IMR-90 (cell line): ENCODE measurements around the gene CCDC102B. TPM values are rescaled to one million over a fixed set of nuclear protein-coding genes. Genes with fewer than 3 reads are reported as not detected.
"Not testable (repeated sequence)": the region's sequence is repeated elsewhere in the genome, so short reads cannot be mapped to it uniquely, and the experiment has no call there.

Experiments used
- ATAC-seq: fragments of 200-7000 bp; cut with Tn5 transposase; 2 replicates; pipeline ENCODE4 v1.9.1; 2020; ENCODE audit warnings: low read depth, mild to moderate bottlenecking, moderate library complexity
- BruUV-seq: library from RNA; stranded (reverse); fragments of 400-500 nt; replicated peaks from 2 replicates; lab custom pipeline; 2021; lab: Mats Ljungman, UMichigan
- CTCF ChIA-PET: fragments of 300-600 bp; formaldehyde crosslinking; extraction: SDS; loops from one replicate; lab custom pipeline; 2021; ENCODE audit warnings: antibody characterized with exemption; lab: Yijun Ruan, JAX
- POLR2A ChIA-PET: fragments of 300-600 bp; sonication (Branson Sonifier 250); formaldehyde crosslinking; loops from one replicate; lab custom pipeline; 2022; ENCODE audit warnings: antibody characterized with exemption; ENCODE audit not compliant: unreplicated experiment; lab: Charles Lee
- DNase-seq: peaks from one replicate; pipeline ENCODE4 v3.0.0; 2013
- H2AFZ ChIP-seq: replicated peaks from 2 replicates; pipeline ENCODE3; 2013; ENCODE audit warnings: low read length, mild to moderate bottlenecking; ENCODE audit not compliant: poor library complexity
- H2AK5ac ChIP-seq: 2 replicates; pipeline ENCODE4 v1.6.1; 2013; ENCODE audit warnings: low read depth, low read length, inconsistent platforms
- H2AK9ac ChIP-seq: replicated peaks from 2 replicates; pipeline ENCODE3; 2013; ENCODE audit warnings: mild to moderate bottlenecking, low read depth, low read length, moderate library complexity; ENCODE audit not compliant: poor library complexity
- H2BK120ac ChIP-seq: 2 replicates; pipeline ENCODE4 v1.6.1; 2013; ENCODE audit warnings: low read depth, low read length, inconsistent platforms
- H2BK15ac ChIP-seq: 3 replicates; pipeline ENCODE4 v1.6.1; 2013; ENCODE audit warnings: low read depth, low read length, inconsistent platforms
- H2BK20ac ChIP-seq: 2 replicates; pipeline ENCODE4 v1.6.1; 2013; ENCODE audit warnings: low read depth, mild to moderate bottlenecking, inconsistent platforms, low read length, moderate library complexity
- H2BK5ac ChIP-seq: 2 replicates; pipeline ENCODE4 v1.6.1; 2013; ENCODE audit warnings: mild to moderate bottlenecking, low read depth, low read length, inconsistent platforms; ENCODE audit not compliant: poor library complexity, severe bottlenecking
- H3K14ac ChIP-seq: replicated peaks from 2 replicates; pipeline ENCODE4 v1.6.1; 2013; ENCODE audit warnings: low read depth, low read length, inconsistent platforms
- H3K18ac ChIP-seq: 2 replicates; pipeline ENCODE4 v1.6.1; 2013; ENCODE audit warnings: low read depth, low read length, control low read depth
- H3K23ac ChIP-seq: 2 replicates; pipeline ENCODE4 v1.6.1; 2013; ENCODE audit warnings: low read depth, low read length, inconsistent platforms
- H3K27ac ChIP-seq: 2 replicates; pipeline ENCODE4 v1.5.1; 2013; ENCODE audit warnings: mild to moderate bottlenecking, control low read depth, low read length; ENCODE audit not compliant: insufficient read depth
- H3K27me3 ChIP-seq: 2 replicates; pipeline ENCODE4 v1.6.1; 2013; ENCODE audit warnings: low read length; ENCODE audit not compliant: control insufficient read depth, insufficient read depth
- H3K36me3 ChIP-seq: 2 replicates; pipeline ENCODE4 v1.6.1; 2013; ENCODE audit warnings: low read length, mixed read lengths; ENCODE audit not compliant: control insufficient read depth, insufficient read depth
- H3K4ac ChIP-seq: 2 replicates; pipeline ENCODE4 v1.6.1; 2013; ENCODE audit warnings: low read depth, low read length, inconsistent platforms
- H3K4me1 ChIP-seq: 2 replicates; pipeline ENCODE4 v1.6.1; 2013; ENCODE audit warnings: low read length, mixed read lengths; ENCODE audit not compliant: control insufficient read depth, insufficient read depth
- H3K4me2 ChIP-seq: 2 replicates; pipeline ENCODE4 v1.6.1; 2013; ENCODE audit warnings: low read depth, mild to moderate bottlenecking, control low read depth, low read length, moderate library complexity
- H3K4me3 ChIP-seq: 2 replicates; pipeline ENCODE4 v1.5.1; 2013; ENCODE audit warnings: low read depth, mild to moderate bottlenecking, control low read depth, low read length, moderate library complexity; ENCODE audit not compliant: insufficient read depth
- H3K56ac ChIP-seq: 2 replicates; pipeline ENCODE4 v1.6.1; 2013; ENCODE audit warnings: low read length, inconsistent platforms; ENCODE audit not compliant: insufficient read depth; ENCODE audit errors: extremely low read depth
- H3K79me1 ChIP-seq, 2 experiments: 2 replicates each; pipeline ENCODE4 v1.6.1; 2013; ENCODE audit warnings: low read length in 2 of 2, inconsistent platforms in 1 of 2, low read depth in 1 of 2
- H3K9ac ChIP-seq: 2 replicates; pipeline ENCODE4 v1.6.1; 2013; ENCODE audit warnings: low read depth, low read length, control low read depth
- H3K9me1 ChIP-seq: 2 replicates; pipeline ENCODE4 v1.6.1; 2013; ENCODE audit warnings: low read length, inconsistent platforms; ENCODE audit not compliant: insufficient read depth
- H3K9me3 ChIP-seq: 2 replicates; pipeline ENCODE4 v1.6.1; 2013; ENCODE audit warnings: low read length; ENCODE audit not compliant: control insufficient read depth, insufficient read depth
- H4K20me1 ChIP-seq: 2 replicates; pipeline ENCODE4 v1.6.1; 2013; ENCODE audit warnings: low read length, inconsistent platforms; ENCODE audit not compliant: insufficient read depth
- H4K5ac ChIP-seq: 2 replicates; pipeline ENCODE4 v1.6.1; 2013; ENCODE audit warnings: mild to moderate bottlenecking, low read depth, low read length, control low read depth
- H4K8ac ChIP-seq, 2 experiments: 2 replicates each; pipeline ENCODE4 v1.6.1; 2013; ENCODE audit warnings: low read depth in 2 of 2, low read length in 2 of 2, control low read depth in 1 of 2, inconsistent platforms in 1 of 2
- H4K91ac ChIP-seq: 2 replicates; pipeline ENCODE4 v1.6.1; 2013; ENCODE audit warnings: low read depth, low read length, inconsistent platforms; ENCODE audit not compliant: insufficient read depth
- MAFK ChIP-seq: IDR thresholded peaks from 2 replicates; pipeline ENCODE4 v1.6.1; 2012; ENCODE audit warnings: low read depth, low read length, improper control_type of control experiment
- NFE2L2 ChIP-seq: fragments of 150-350 bp; IDR thresholded peaks from 2 replicates; pipeline ENCODE4 v1.6.1; 2016; ENCODE audit warnings: low read depth, mild to moderate bottlenecking, low read length
- RAD21 ChIP-seq: IDR thresholded peaks from 2 replicates; pipeline ENCODE4 v1.6.1; 2012; ENCODE audit warnings: low read length, improper control_type of control experiment
- WGBS, 2 experiments: methylation state at CpG; one replicate each; pipeline versions ENCODE4 v1.1.5 to v1.1.7; 2013; ENCODE audit warnings: missing lambda C conversion rate in 2 of 2; ENCODE audit not compliant: insufficient read length in 1 of 2; ENCODE audit errors: extremely low coverage in 2 of 2; 5-methylcytosine and 5-hydroxymethylcytosine counted together
- dilution Hi-C: fragments of 300-500 bp; cut with HindIII; formaldehyde crosslinking; loops from one replicate; pipeline ENCODE4 v1.14.3; 2018; ENCODE audit warnings: low sequenced_read_pairs; ENCODE audit not compliant: unreplicated experiment
- in situ Hi-C: fragments of 300-500 bp; cut with MboI; formaldehyde crosslinking; loops from 3 replicates; pipeline ENCODE4 v1.14.3; 2019; ENCODE audit warnings: low sequenced_read_pairs, inconsistent platforms, mixed read lengths
- intact Hi-C: fragments of 100-400 bp; cut with micrococcal nuclease; formaldehyde crosslinking; loops from 2 replicates; pipeline ENCODE4 v1.10.0; 2022
- polyA plus RNA-seq, 3 experiments: library from polyadenylated mRNA; depleted of rRNA; stranded (reverse); fragments of >200 nt; gene quantifications; 2 replicates each; pipeline ENCODE4 v1.2.3, GENCODE V29; 2012; ENCODE audit warnings: low replicate concordance in 1 of 3
- total RNA-seq: library from RNA; depleted of rRNA; stranded (reverse); fragments of >200 nt; gene quantifications from 2 replicates; pipeline ENCODE4 v1.2.3, GENCODE V29; 2012
- TF ChIP-seq, protein P1 (sequence below): fragments of 150-350 bp; IDR thresholded peaks from 2 replicates; pipeline ENCODE4 v1.6.1; 2017; ENCODE audit warnings: mild to moderate bottlenecking, antibody characterized with exemption, low read length, low read depth

CCDC102B gene
- total and polyA plus RNA-seq, 2 of the 4 experiments (the other 2 are of a cell fraction): 0.54 to 1.4 TPM

DNA sequence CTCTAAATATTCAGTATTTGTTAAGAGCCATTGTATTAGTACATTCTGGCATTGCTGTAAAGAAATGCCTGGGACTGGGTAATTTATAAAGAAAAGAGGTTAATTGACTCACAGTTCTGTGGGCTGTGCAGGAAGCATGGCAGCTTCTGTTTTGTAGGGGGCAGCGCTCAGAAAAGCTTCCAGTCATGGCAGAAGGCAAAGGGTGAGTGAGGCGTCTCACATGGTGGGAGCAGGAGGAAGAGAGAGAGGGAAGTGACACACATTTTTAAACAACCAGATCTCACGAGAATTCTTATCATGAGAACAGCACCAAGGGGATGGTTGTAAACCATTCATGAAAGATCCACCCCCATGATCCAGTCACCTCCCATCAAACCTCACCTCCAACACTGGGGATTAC is 13.8 kb upstream of the CCDC102B start:
- ATAC-seq: no peak
- Histone ChIP-seq H2BK15ac (no peak overlapping the region), H3K18ac (no peak overlapping the region), H3K9ac (no peak overlapping the region), H3K79me1 (no peaks in the 10 kb centered on the region), H3K56ac (no peak overlapping the region), H3K9me3 (no peaks in the 10 kb centered on the region), H3K23ac (no peak overlapping the region), H3K14ac (no peak overlapping the region), H3K4me1 (no peaks in the 10 kb centered on the region), H4K5ac (no peak overlapping the region), H3K27ac (no peak overlapping the region), H2AK5ac (no peak overlapping the region), H2BK20ac (no peak overlapping the region), H3K9me1 (no peaks in the 10 kb centered on the region), H3K4me2 (no peak overlapping the region), H4K91ac (no peak overlapping the region), H3K4me3 (no peak overlapping the region), H2AFZ (no peak overlapping the region), H4K20me1 (no peaks in the 10 kb centered on the region), H3K27me3 (no peaks in the 10 kb centered on the region), H3K4ac (no peak overlapping the region), H4K8ac (no peak overlapping the region), H2BK120ac (no peak overlapping the region), H2BK5ac (no peak overlapping the region), H2AK9ac (no peak overlapping the region), H3K36me3 (no peaks in the 10 kb centered on the region)
- ChIA-PET CTCF (no interaction called here), POLR2A (no interaction called here)
- TF ChIP-seq, protein P1, sequence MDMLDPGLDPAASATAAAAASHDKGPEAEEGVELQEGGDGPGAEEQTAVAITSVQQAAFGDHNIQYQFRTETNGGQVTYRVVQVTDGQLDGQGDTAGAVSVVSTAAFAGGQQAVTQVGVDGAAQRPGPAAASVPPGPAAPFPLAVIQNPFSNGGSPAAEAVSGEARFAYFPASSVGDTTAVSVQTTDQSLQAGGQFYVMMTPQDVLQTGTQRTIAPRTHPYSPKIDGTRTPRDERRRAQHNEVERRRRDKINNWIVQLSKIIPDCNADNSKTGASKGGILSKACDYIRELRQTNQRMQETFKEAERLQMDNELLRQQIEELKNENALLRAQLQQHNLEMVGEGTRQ: no peak
- no peak for TF ChIP-seq MAFK
- no peak for TF ChIP-seq NFE2L2
- TF ChIP-seq RAD21: no peak
- WGBS, 2 experiments: no CpG with 5 or more reads among the region's 3 CpGs
- no peak for DNase-seq
- in situ Hi-C loops: no loop called here
- intact Hi-C loops: no loop called here
- BruUV-seq: no TSS peak
- dilution Hi-C loops: no loop called here

DNA sequence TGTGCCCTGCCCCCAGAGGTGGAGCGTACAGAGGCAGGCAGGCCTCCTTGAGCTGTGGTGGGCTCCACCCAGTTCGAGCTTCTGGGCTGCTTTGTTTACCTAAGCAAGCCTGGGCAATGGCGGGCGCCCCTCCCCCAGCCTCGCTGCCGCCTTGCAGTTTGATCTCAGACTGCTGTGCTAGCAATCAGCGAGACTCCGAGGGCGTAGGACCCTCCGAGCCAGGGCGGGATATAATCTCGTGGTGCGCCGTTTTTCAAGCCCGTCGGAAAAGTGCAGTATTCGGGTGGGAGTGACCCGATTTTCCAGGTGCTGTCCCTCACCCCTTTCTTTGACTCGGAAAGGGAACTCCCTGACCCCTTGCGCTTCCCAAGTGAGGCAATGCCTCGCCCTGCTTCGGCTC is 7.6 kb upstream of the CCDC102B start:
- H3K4me1 ChIP-seq, H2AFZ ChIP-seq, H3K23ac ChIP-seq, H4K20me1 ChIP-seq, H3K27me3 ChIP-seq, BruUV-seq, H3K14ac ChIP-seq, H3K9me1 ChIP-seq, H3K4me3 ChIP-seq, H3K79me1 ChIP-seq, H2BK120ac ChIP-seq, H4K8ac ChIP-seq, H4K5ac ChIP-seq, H4K91ac ChIP-seq, POLR2A ChIA-PET, H2BK15ac ChIP-seq, H2BK5ac ChIP-seq, H2BK20ac ChIP-seq, dilution Hi-C loops, ATAC-seq, H3K9me3 ChIP-seq, DNase-seq, intact Hi-C loops, H3K56ac ChIP-seq, H3K4ac ChIP-seq, H3K27ac ChIP-seq, H2AK5ac ChIP-seq, H3K36me3 ChIP-seq, H2AK9ac ChIP-seq, CTCF ChIA-PET, H3K4me2 ChIP-seq, H3K18ac ChIP-seq, in situ Hi-C loops, H3K9ac ChIP-seq: not testable (repeated sequence)
- WGBS, 2 experiments: 92% methylated on average over 4 of the region's 22 CpGs; no CpG with 5 or more reads in 1 of the 2 experiments
